DMS79 treated with DMSO at 0.1 percent for 48 hours (cell line): Measurements from ENCODE around the gene WDR76.

ENCODE experiments used
- DNase-seq: peaks from one replicate; lab custom pipeline; 2025; lab: John Stamatoyannopoulos, UW

Gene WDR76

DNA sequence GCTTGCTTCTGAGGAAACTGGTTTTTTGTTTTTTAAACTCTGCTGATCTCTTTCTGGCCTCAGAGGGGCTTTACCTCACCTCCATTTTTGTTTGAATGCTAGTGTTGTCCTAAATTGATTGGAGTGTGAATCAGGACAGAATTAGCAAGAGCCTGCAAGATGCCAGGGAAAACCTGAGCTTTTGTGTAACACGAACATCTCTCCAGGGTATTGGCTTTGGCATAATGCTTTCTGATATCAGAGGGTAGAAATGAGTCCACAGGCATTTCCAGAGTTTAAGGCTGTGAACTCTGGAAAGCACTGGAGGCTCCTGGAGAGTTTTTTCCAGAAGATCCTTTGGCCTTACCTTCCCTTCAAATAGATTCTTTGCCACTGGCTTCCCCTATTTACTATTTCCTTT lies 87.1 kb downstream of the WDR76 start:
- no peak for DNase-seq

GRCh38 chr15:43915631-43916325 lies 89.0 kb downstream of the WDR76 start:
- DNase-seq: no peak

GRCh38 chr15:43916326-43916660 lies 89.5 kb downstream of the WDR76 start:
- DNase-seq: no peak
